ENCODE results near the gene ABCB8.
A peak's percentile ranks its signal among the peaks of the same experiment; 100 is the strongest.

Gene ABCB8

GRCh38 chr7:151059367-151060112 lies 31.3 kb downstream of the ABCB8 start, which contains the start of gene SLC4A2:
SLC4A2 (plus strand) TSS chr7:151059589; CDS start chr7:151061988, 2,399 bp downstream.
- peak; percentile 57 for DNase-seq

GRCh38 chr7:151060113-151060415 lies 31.8 kb downstream of the ABCB8 start:
- DNase-seq = no peak

- no peak for DNase-seq
These were observed 32.4 kb downstream of the ABCB8 start for GRCh38 chr7:151060416-151061212.

GRCh38 chr7:151061213-151062110 lies 33.2 kb downstream of the ABCB8 start:
- DNase-seq = no peak

- no peak for DNase-seq
These were observed 33.8 kb downstream of the ABCB8 start for GRCh38 chr7:151062111-151062398.

GRCh38 chr7:151062399-151063211 lies 34.4 kb downstream of the ABCB8 start:
- DNase-seq = no peak

GRCh38 chr7:151063212-151063561 lies 34.9 kb downstream of the ABCB8 start:
- no peak for DNase-seq

GRCh38 chr7:151064454-151064853 lies 36.2 kb downstream of the ABCB8 start:
- DNase-seq = no peak

GRCh38 chr7:151064993-151065392 lies 36.7 kb downstream of the ABCB8 start:
- no peak for DNase-seq

- no peak for DNase-seq
These were observed 37.3 kb downstream of the ABCB8 start for GRCh38 chr7:151065516-151065915.

GRCh38 chr7:151066273-151066974 lies 38.2 kb downstream of the ABCB8 start:
- DNase-seq = no peak

GRCh38 chr7:151068069-151068773 lies 40.0 kb downstream of the ABCB8 start:
- no peak for DNase-seq

GRCh38 chr7:151069841-151070573 lies 41.8 kb downstream of the ABCB8 start:
- DNase-seq = no peak

- DNase-seq = no peak
These were observed 42.3 kb downstream of the ABCB8 start for GRCh38 chr7:151070574-151070960.

GRCh38 chr7:151071032-151071866 lies 43.0 kb downstream of the ABCB8 start:
- DNase-seq = no peak

- DNase-seq = no peak
These were observed 45.7 kb downstream of the ABCB8 start for GRCh38 chr7:151073990-151074389.

- no peak for DNase-seq
These were observed 46.8 kb downstream of the ABCB8 start for GRCh38 chr7:151074817-151075661.

- no peak for DNase-seq
These were observed 47.4 kb downstream of the ABCB8 start for GRCh38 chr7:151075662-151075971.

- no peak for DNase-seq
These were observed 47.8 kb downstream of the ABCB8 start for GRCh38 chr7:151075978-151076426.
